ENCODE measurements around the gene MCOLN2. TPM values are rescaled to one million over a fixed set of nuclear protein-coding genes. Genes with fewer than 3 reads are reported as not detected.
"Not testable (repeated sequence)": the region's sequence is repeated elsewhere in the genome, so short reads cannot be mapped to it uniquely, and the experiment has no call there.

Gene MCOLN2
- total and polyA plus RNA-seq, 4 donors, result 0.16 to 0.28 (median 0.25) TPM; not detected in 1

DNA sequence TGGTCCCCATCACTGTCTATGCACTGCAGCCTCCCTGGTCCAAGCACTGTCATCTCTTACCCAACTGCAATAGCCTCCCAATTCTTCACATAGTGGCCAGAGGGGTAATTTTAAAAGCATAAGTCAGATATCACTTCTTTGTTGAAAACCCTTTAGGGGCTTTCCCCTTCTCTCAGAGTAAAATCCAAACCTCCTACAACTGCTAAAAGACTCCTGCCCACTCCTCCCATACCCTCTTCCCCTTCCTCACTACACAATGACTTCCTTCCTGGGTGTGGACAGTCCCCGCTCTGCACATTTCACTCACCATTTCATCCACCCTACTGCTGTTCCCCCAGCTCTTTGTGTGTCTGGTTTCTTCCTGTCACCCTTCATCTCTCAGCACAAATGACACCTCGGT, 8.3 kb downstream of the MCOLN2 start:
- no peaks in the 10 kb centered on the region for H3K9me3 ChIP-seq (ENCODE audit: control insufficient read depth in 4 of 4, low read length in 3 of 4)
- H3K27me3 ChIP-seq (ENCODE audit: control insufficient read depth in 4 of 4, insufficient read depth in 4 of 4, low read length in 3 of 4), result peaks cover 0 to 3% (median 0%) of the 10 kb centered on the region in 4 donors
- H3K27ac ChIP-seq (ENCODE audit: low read depth in 1 of 2, low read length in 2 of 2), result no peak overlapping the region

GRCh38 chr1:84986561-84986960, 10.4 kb downstream of the MCOLN2 start:
- H3K9me3 ChIP-seq (ENCODE audit: control insufficient read depth in 4 of 4, low read length in 3 of 4); H3K36me3 ChIP-seq (ENCODE audit: control insufficient read depth in 4 of 4, insufficient read depth in 3 of 4, low read depth in 1 of 4, low read length in 3 of 4); H3K4me1 ChIP-seq (ENCODE audit: control insufficient read depth in 4 of 4, insufficient read depth in 4 of 4, low read length in 3 of 4); H3K9ac ChIP-seq (ENCODE audit: low read depth in 1 of 2, low read length in 2 of 2); H3K27me3 ChIP-seq (ENCODE audit: control insufficient read depth in 4 of 4, insufficient read depth in 4 of 4, low read length in 3 of 4); H3K4me3 ChIP-seq (ENCODE audit: low read depth in 1 of 3, low read length in 3 of 3); DNase-seq (ENCODE audit: low spot score); H3K27ac ChIP-seq (ENCODE audit: low read depth in 1 of 2, low read length in 2 of 2): not testable (repeated sequence)
- WGBS, result 74% methylated on average over 3 of the region's 3 CpGs

More for the DNA sequence above, 8.3 kb downstream of the MCOLN2 start:
- Histone ChIP-seq H3K4me1 (ENCODE audit: control insufficient read depth in 4 of 4, insufficient read depth in 4 of 4, low read length in 3 of 4) (no peaks in the 10 kb centered on the region), H3K36me3 (ENCODE audit: control insufficient read depth in 4 of 4, insufficient read depth in 3 of 4, low read depth in 1 of 4, low read length in 3 of 4) (no peaks in the 10 kb centered on the region), H3K4me3 (ENCODE audit: low read depth in 1 of 3, low read length in 3 of 3) (no peak overlapping the region), H3K9ac (ENCODE audit: low read depth in 1 of 2, low read length in 2 of 2) (no peak overlapping the region)
- DNase-seq (ENCODE audit: low spot score), result no peak
- TF ChIP-seq, protein P1, sequence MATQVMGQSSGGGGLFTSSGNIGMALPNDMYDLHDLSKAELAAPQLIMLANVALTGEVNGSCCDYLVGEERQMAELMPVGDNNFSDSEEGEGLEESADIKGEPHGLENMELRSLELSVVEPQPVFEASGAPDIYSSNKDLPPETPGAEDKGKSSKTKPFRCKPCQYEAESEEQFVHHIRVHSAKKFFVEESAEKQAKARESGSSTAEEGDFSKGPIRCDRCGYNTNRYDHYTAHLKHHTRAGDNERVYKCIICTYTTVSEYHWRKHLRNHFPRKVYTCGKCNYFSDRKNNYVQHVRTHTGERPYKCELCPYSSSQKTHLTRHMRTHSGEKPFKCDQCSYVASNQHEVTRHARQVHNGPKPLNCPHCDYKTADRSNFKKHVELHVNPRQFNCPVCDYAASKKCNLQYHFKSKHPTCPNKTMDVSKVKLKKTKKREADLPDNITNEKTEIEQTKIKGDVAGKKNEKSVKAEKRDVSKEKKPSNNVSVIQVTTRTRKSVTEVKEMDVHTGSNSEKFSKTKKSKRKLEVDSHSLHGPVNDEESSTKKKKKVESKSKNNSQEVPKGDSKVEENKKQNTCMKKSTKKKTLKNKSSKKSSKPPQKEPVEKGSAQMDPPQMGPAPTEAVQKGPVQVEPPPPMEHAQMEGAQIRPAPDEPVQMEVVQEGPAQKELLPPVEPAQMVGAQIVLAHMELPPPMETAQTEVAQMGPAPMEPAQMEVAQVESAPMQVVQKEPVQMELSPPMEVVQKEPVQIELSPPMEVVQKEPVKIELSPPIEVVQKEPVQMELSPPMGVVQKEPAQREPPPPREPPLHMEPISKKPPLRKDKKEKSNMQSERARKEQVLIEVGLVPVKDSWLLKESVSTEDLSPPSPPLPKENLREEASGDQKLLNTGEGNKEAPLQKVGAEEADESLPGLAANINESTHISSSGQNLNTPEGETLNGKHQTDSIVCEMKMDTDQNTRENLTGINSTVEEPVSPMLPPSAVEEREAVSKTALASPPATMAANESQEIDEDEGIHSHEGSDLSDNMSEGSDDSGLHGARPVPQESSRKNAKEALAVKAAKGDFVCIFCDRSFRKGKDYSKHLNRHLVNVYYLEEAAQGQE (IDR thresholded peaks at IDR 0.05), result no peak
- TF ChIP-seq, protein P2, sequence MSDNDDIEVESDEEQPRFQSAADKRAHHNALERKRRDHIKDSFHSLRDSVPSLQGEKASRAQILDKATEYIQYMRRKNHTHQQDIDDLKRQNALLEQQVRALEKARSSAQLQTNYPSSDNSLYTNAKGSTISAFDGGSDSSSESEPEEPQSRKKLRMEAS (IDR thresholded peaks at IDR 0.05), result no peak
- TF ChIP-seq GABPA (IDR thresholded peaks at IDR 0.05 in 1 of 2, conservative IDR thresholded peaks at IDR 0.05 in 1 of 2), result no peak
- TF ChIP-seq RXRA (IDR thresholded peaks at IDR 0.05), result no peak
- TF ChIP-seq, protein P3, sequence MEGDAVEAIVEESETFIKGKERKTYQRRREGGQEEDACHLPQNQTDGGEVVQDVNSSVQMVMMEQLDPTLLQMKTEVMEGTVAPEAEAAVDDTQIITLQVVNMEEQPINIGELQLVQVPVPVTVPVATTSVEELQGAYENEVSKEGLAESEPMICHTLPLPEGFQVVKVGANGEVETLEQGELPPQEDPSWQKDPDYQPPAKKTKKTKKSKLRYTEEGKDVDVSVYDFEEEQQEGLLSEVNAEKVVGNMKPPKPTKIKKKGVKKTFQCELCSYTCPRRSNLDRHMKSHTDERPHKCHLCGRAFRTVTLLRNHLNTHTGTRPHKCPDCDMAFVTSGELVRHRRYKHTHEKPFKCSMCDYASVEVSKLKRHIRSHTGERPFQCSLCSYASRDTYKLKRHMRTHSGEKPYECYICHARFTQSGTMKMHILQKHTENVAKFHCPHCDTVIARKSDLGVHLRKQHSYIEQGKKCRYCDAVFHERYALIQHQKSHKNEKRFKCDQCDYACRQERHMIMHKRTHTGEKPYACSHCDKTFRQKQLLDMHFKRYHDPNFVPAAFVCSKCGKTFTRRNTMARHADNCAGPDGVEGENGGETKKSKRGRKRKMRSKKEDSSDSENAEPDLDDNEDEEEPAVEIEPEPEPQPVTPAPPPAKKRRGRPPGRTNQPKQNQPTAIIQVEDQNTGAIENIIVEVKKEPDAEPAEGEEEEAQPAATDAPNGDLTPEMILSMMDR (IDR thresholded peaks at IDR 0.05; ENCODE audit: low read depth, low read length, missing input control), result no peak
- TF ChIP-seq FOXA1 (IDR thresholded peaks at IDR 0.05), result no peak
- TF ChIP-seq FOXA2 (IDR thresholded peaks at IDR 0.05), result no peak
- no peak for TF ChIP-seq YY1 (IDR thresholded peaks at IDR 0.05)
- no peak for TF ChIP-seq NR2F2 (IDR thresholded peaks at IDR 0.05)
- TF ChIP-seq SP1 (IDR thresholded peaks at IDR 0.05), result no peak
- no peak for TF ChIP-seq EGR1 (IDR thresholded peaks at IDR 0.05; ENCODE audit: low read depth in 2 of 2)
- WGBS, result 64% methylated on average over 2 of the region's 2 CpGs

DNA sequence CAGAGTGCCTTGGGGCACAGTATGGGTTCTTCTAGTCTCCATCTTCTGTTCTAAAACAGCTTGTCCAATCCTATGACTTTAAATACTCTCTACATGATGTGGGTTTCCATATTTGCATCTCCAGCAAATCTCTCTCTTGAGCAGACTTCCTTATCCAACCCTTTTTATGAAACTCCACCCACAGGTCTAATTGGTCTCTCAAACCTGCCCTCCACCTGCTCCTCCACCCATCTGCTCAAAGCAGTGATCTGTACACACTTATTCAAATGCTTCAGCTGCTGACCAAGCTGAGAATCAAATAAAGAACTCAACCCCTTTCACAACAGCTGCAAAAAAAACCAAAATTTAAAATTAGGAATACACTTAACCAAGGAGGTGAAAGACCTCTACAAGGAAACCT, 11.5 kb downstream of the MCOLN2 start:
- TF ChIP-seq RAD21 (IDR thresholded peaks at IDR 0.05) (no peak), HNF4A (conservative IDR thresholded peaks at IDR 0.05) (no peak), RXRA (IDR thresholded peaks at IDR 0.05) (no peak), NR2F2 (IDR thresholded peaks at IDR 0.05) (no peak), EGR1 (IDR thresholded peaks at IDR 0.05; ENCODE audit: low read depth in 2 of 2) (no peak), FOXA2 (IDR thresholded peaks at IDR 0.05) (no peak)
- TF ChIP-seq, protein P4, sequence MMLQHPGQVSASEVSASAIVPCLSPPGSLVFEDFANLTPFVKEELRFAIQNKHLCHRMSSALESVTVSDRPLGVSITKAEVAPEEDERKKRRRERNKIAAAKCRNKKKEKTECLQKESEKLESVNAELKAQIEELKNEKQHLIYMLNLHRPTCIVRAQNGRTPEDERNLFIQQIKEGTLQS (IDR thresholded peaks at IDR 0.05), result no peak
- TF ChIP-seq, protein P2 (IDR thresholded peaks at IDR 0.05), result no peak
- Histone ChIP-seq H3K27ac (ENCODE audit: low read depth in 1 of 2, low read length in 2 of 2) (no peak overlapping the region), H3K4me1 (ENCODE audit: control insufficient read depth in 4 of 4, insufficient read depth in 4 of 4, low read length in 3 of 4) (no peaks in the 10 kb centered on the region), H3K4me3 (ENCODE audit: low read depth in 1 of 3, low read length in 3 of 3) (no peak overlapping the region), H3K27me3 (ENCODE audit: control insufficient read depth in 4 of 4, insufficient read depth in 4 of 4, low read length in 3 of 4) (peaks cover 0 to 3% (median 0%) of the 10 kb centered on the region in 4 donors), H3K9me3 (ENCODE audit: control insufficient read depth in 4 of 4, low read length in 3 of 4) (no peaks in the 10 kb centered on the region), H3K36me3 (ENCODE audit: control insufficient read depth in 4 of 4, insufficient read depth in 3 of 4, low read depth in 1 of 4, low read length in 3 of 4) (no peaks in the 10 kb centered on the region), H3K9ac (ENCODE audit: low read depth in 1 of 2, low read length in 2 of 2) (no peak overlapping the region)
- no peak for DNase-seq (ENCODE audit: low spot score)
